Stomach (tissue), 9 donors: Measurements from ENCODE around the gene C1R. TPM values are rescaled to one million over a fixed set of nuclear protein-coding genes. Genes with fewer than 3 reads are reported as not detected.

Source experiments
- DNase-seq, 2 donors: peaks; one replicate each; pipeline versions ENCODE4 v3.0.0 to v3.0.0-alpha.2; 2013 to 2019
- H3K27ac ChIP-seq, 5 donors: fragments of 200-600 bp in 4 of 5; sonication (generic) in 4 of 5; one replicate each; pipeline ENCODE4 v1.5.1; 2013 to 2019; ENCODE audit warnings: mild to moderate bottlenecking in 1 of 5, moderate library complexity in 1 of 5
- H3K27me3 ChIP-seq, 3 donors: fragments of 200-600 bp; sonication (generic); one replicate each; pipeline ENCODE4 v1.5.1; 2017 to 2019; ENCODE audit warnings: mixed run types in 1 of 3
- H3K36me3 ChIP-seq, 4 donors: fragments of 200-600 bp; sonication (generic); 1 replicate in 3 of 4; 2 replicates in 1 of 4; pipeline ENCODE4 v1.5.1; 2016 to 2019
- H3K4me1 ChIP-seq, 4 donors: fragments of 200-600 bp; sonication (generic); one replicate each; pipeline ENCODE4 v1.5.1; 2016 to 2019
- H3K4me3 ChIP-seq, 4 donors: fragments of 200-600 bp; sonication (generic) in 3 of 4; one replicate each; pipeline ENCODE4 v1.5.1; 2016 to 2019; ENCODE audit warnings: mild to moderate bottlenecking in 1 of 4
- H3K9me3 ChIP-seq, 4 donors: fragments of 200-600 bp; sonication (generic); one replicate each; pipeline ENCODE4 v1.5.1; 2016 to 2019
- CTCF ChIP-seq, 7 experiments: fragments of 450-650 bp in 4 of 7; fragments of 200-600 bp in 3 of 7; sonication (generic) in 3 of 7; IDR thresholded peaks; one replicate each; pipeline ENCODE4 v1.5.1; 2016 to 2019; ENCODE audit warnings: antibody characterized with exemption in 7 of 7, control low read depth in 2 of 7, mild to moderate bottlenecking in 1 of 7
- EP300 ChIP-seq: sonication (generic); formaldehyde crosslinking; IDR thresholded peaks from one replicate; pipeline ENCODE4 v1.6.1; 2017; ENCODE audit warnings: antibody characterized with exemption
- POLR2A ChIP-seq, 4 donors: fragments of 450-650 bp; IDR thresholded peaks; one replicate each; pipeline ENCODE4 v1.6.1; 2016; ENCODE audit warnings: antibody characterized with exemption in 4 of 4, control low read depth in 2 of 4, mild to moderate bottlenecking in 1 of 4, moderate library complexity in 1 of 4
- POLR2AphosphoS5 ChIP-seq, 3 donors: sonication (generic); formaldehyde crosslinking; IDR thresholded peaks; one replicate each; pipeline ENCODE4 v1.6.1; 2016; ENCODE audit warnings: antibody characterized with exemption in 3 of 3
- WGBS, 5 donors: extraction: QIAGEN DNeasy Blood & Tissue Kit in 3 of 5; methylation state at CpG; one replicate each; pipeline versions ENCODE4 v1.1.5 to v1.1.7; 2013 to 2018; 5-methylcytosine and 5-hydroxymethylcytosine counted together
- intact Hi-C: fragments of 100-400 bp; cut with DNase I; formaldehyde crosslinking; loops from one replicate; pipeline ENCODE4 v1.15.1; 2023; ENCODE audit warnings: low total_unique reads
- polyA plus RNA-seq, 3 donors: library from polyadenylated mRNA; stranded (reverse); fragments of 200-250 nt; gene quantifications; one replicate each; pipeline ENCODE4 v1.2.3, GENCODE V29; 2013
- total RNA-seq, 5 donors: library from RNA; depleted of rRNA; stranded (reverse); fragments of >200 nt; gene quantifications; one replicate each; pipeline versions ENCODE4 v1.1.0 to v1.2.3, GENCODE V29; 2014 to 2016
- donor health status: healthy with polysubstance abuse.
- donor health status: Bipolar disorder and iron deficiency.
- donor health status: healthy.

Gene C1R
- total and polyA plus RNA-seq, 8 donors: 68.9 to 312 (median 133) TPM

- DNase-seq: no peak
- H3K27me3 ChIP-seq: no peaks in the 10 kb centered on the region
- intact Hi-C loops: no loop called here
- no peak for TF ChIP-seq POLR2A (IDR thresholded peaks at IDR 0.05)
- H3K4me1 ChIP-seq: peaks cover 6 to 21% (median 15%) of the 10 kb centered on the region in 4 donors
- WGBS, 5 donors: 61 to 74% (median 69%) methylated on average over 3 of the region's 3 CpGs
- H3K36me3 ChIP-seq: peaks cover 4 to 9% (median 7%) of the 10 kb centered on the region in 4 donors
- H3K27ac ChIP-seq: peak overlapping the region in 2 of 5 donors; percentile 7 to 18
- no peak overlapping the region for H3K4me3 ChIP-seq
- no peaks in the 10 kb centered on the region for H3K9me3 ChIP-seq
Measured at GRCh38 chr12:7075939-7076338, 16.3 kb downstream of the C1R start.

GRCh38 chr12:7075518-7075917, 16.7 kb downstream of the C1R start:
- H3K27me3 ChIP-seq: no peaks in the 10 kb centered on the region
- H3K27ac ChIP-seq: peak overlapping the region in 2 of 5 donors; percentile 7 to 18
- no peaks in the 10 kb centered on the region for H3K9me3 ChIP-seq
- TF ChIP-seq EP300 (no peak), CTCF (IDR thresholded peaks at IDR 0.05) (no peak), POLR2AphosphoS5 (IDR thresholded peaks at IDR 0.05) (no peak), POLR2A (IDR thresholded peaks at IDR 0.05) (no peak)
- peaks cover 0 to 7% (median 3%) of the 10 kb centered on the region in 4 donors for H3K36me3 ChIP-seq
- intact Hi-C loops: no loop called here
- WGBS, 5 donors: 71 to 89% (median 86%) methylated on average over 3 of the region's 3 CpGs
- H3K4me3 ChIP-seq: no peak overlapping the region
- H3K4me1 ChIP-seq: peaks cover 1 to 18% (median 14%) of the 10 kb centered on the region in 4 donors
- no peak for DNase-seq

GRCh38 chr12:7073946-7074345, 18.3 kb downstream of the C1R start:
- WGBS, 5 donors: 50 to 67% (median 57%) methylated on average over 1 of the region's 1 CpG

GRCh38 chr12:7072554-7072953, 19.7 kb downstream of the C1R start:
- Histone ChIP-seq H3K27me3 (no peaks in the 10 kb centered on the region), H3K27ac (no peak overlapping the region), H3K9me3 (no peaks in the 10 kb centered on the region), H3K4me3 (no peak overlapping the region), H3K36me3 (peaks cover 0 to 30% (median 28%) of the 10 kb centered on the region in 4 donors), H3K4me1 (peaks cover 0 to 17% (median 8%) of the 10 kb centered on the region in 4 donors)
- no peak for DNase-seq
- WGBS, 5 donors: 86 to 93% (median 90%) methylated on average over 6 of the region's 6 CpGs
- intact Hi-C loops: no loop called here
- TF ChIP-seq EP300: no peak
- no peak for TF ChIP-seq POLR2A (IDR thresholded peaks at IDR 0.05)
- TF ChIP-seq POLR2AphosphoS5 (IDR thresholded peaks at IDR 0.05): no peak
- TF ChIP-seq CTCF (IDR thresholded peaks at IDR 0.05): no peak

More at GRCh38 chr12:7073946-7074345, 18.3 kb downstream of the C1R start:
- Histone ChIP-seq H3K36me3 (peaks cover 0 to 18% (median 15%) of the 10 kb centered on the region in 4 donors), H3K27ac (no peak overlapping the region), H3K4me3 (no peak overlapping the region), H3K9me3 (no peaks in the 10 kb centered on the region), H3K4me1 (peaks cover 2 to 10% (median 4%) of the 10 kb centered on the region in 4 donors), H3K27me3 (no peaks in the 10 kb centered on the region)
- no peak for DNase-seq
- intact Hi-C loops: no loop called here
- TF ChIP-seq EP300: no peak
- no peak for TF ChIP-seq POLR2AphosphoS5 (IDR thresholded peaks at IDR 0.05)
- TF ChIP-seq CTCF (IDR thresholded peaks at IDR 0.05): no peak
- no peak for TF ChIP-seq POLR2A (IDR thresholded peaks at IDR 0.05)

- 80 to 86% (median 85%) methylated on average over 6 of the region's 6 CpGs for WGBS, 5 donors
- no peak overlapping the region for H3K27ac ChIP-seq
- intact Hi-C loops: no loop called here
Measured at GRCh38 chr12:7072035-7072434, 20.2 kb downstream of the C1R start.

More at GRCh38 chr12:7072035-7072434, 20.2 kb downstream of the C1R start:
- Histone ChIP-seq H3K9me3 (no peaks in the 10 kb centered on the region), H3K36me3 (peaks cover 0 to 35% (median 33%) of the 10 kb centered on the region in 4 donors), H3K4me1 (peaks cover 0 to 17% (median 8%) of the 10 kb centered on the region in 4 donors), H3K4me3 (no peak overlapping the region), H3K27me3 (no peaks in the 10 kb centered on the region)
- TF ChIP-seq EP300 (no peak), CTCF (IDR thresholded peaks at IDR 0.05) (no peak)
- no peak for DNase-seq
